Central memory CD4-positive, alpha-beta T cell (primary cell): Measurements from ENCODE around the gene TBC1D3E.
"Not testable (repeated sequence)": the region's sequence is repeated elsewhere in the genome, so short reads cannot be mapped to it uniquely, and the experiment has no call there.

Experiments used
- DNase-seq: peaks from one replicate; pipeline ENCODE4 v3.0.0; 2022
- total RNA-seq, 3 experiments: gene quantifications; one replicate each; lab custom pipeline; 2026; lab: John Stamatoyannopoulos, UW

TBC1D3E gene
- 0 to 0.11 (median 0.07) reads per million in 3 experiments for total RNA-seq

- not testable (repeated sequence) for DNase-seq
Measured at GRCh38 chr17:38127651-38128050, at the start of gene TBC1D3E. TBC1D3E (plus strand) TSS chr17:38127951; CDS start chr17:38129496, 1,545 bp downstream.

- DNase-seq: not testable (repeated sequence)
Measured at GRCh38 chr17:38087344-38087743, 40.4 kb upstream of the TBC1D3E start.

- not testable (repeated sequence) for DNase-seq
Measured at GRCh38 chr17:38088120-38088519, 39.6 kb upstream of the TBC1D3E start.

GRCh38 chr17:38094059-38094694 is 33.6 kb upstream of the TBC1D3E start:
- DNase-seq: not testable (repeated sequence)

- DNase-seq: not testable (repeated sequence)
Measured at GRCh38 chr17:38099262-38099661, 28.5 kb upstream of the TBC1D3E start.

- not testable (repeated sequence) for DNase-seq
Measured at GRCh38 chr17:38119829-38120228, 7.9 kb upstream of the TBC1D3E start.

GRCh38 chr17:38134860-38135259 is 7.1 kb downstream of the TBC1D3E start:
- DNase-seq: not testable (repeated sequence)
